GM12878 (cell line): Measurements from ENCODE around the gene PCED1A. TPM values are rescaled to one million over a fixed set of nuclear protein-coding genes. Genes with fewer than 3 reads are reported as not detected.

Experiments
- ATAC-seq: fragments of 200-7000 bp; cut with Tn5 transposase; 3 replicates; pipeline ENCODE4 v1.9.1; 2020; ENCODE audit warnings: mild to moderate bottlenecking, moderate library complexity
- BruUV-seq: library from RNA; stranded (reverse); fragments of 400-500 nt; replicated peaks from 2 replicates; lab custom pipeline; 2021; lab: Mats Ljungman, UMichigan
- CTCF ChIA-PET: fragments of 300-600 bp; sonication (Branson Sonifier 250); formaldehyde crosslinking; extraction: SDS; loops from one replicate; lab custom pipeline; 2021; ENCODE audit warnings: inconsistent platforms; lab: Yijun Ruan, JAX
- POLR2A ChIA-PET: fragments of 350-600 bp; formaldehyde crosslinking; extraction: SDS; loops from one replicate; lab custom pipeline; 2021; ENCODE audit warnings: inconsistent platforms; lab: Charles Lee
- RAD21 ChIA-PET: fragments of 300-600 bp; sonication (Branson Sonifier 250); formaldehyde crosslinking; loops from one replicate; lab custom pipeline; 2023; ENCODE audit warnings: antibody characterized with exemption; ENCODE audit not compliant: unreplicated experiment; lab: Charles Lee
- SMC1A ChIA-PET: fragments of 300-600 bp; sonication (Branson Sonifier 250); formaldehyde crosslinking; loops from one replicate; lab custom pipeline; 2023; ENCODE audit not compliant: unreplicated experiment, uncharacterized antibody; lab: Charles Lee
- DNase-seq: peaks from one replicate; pipeline ENCODE4 v3.0.0-alpha.2; 2011; ENCODE audit warnings: low read depth, low spot score
- FAIRE-seq: peaks from 3 replicates; lab custom pipeline; 2011; peaks lifted over from hg19 to GRCh38; lab: Jason Lieb, UNC
- H2AFZ ChIP-seq: 2 replicates; pipeline ENCODE4 v1.6.0; 2011; ENCODE audit warnings: low read depth, low read length, control low read depth; ENCODE audit not compliant: control insufficient read depth
- H3K27ac ChIP-seq: 2 replicates; pipeline ENCODE4 v1.5.1; 2011; ENCODE audit warnings: control low read depth; ENCODE audit not compliant: control insufficient read depth, insufficient read depth
- H3K27me3 ChIP-seq, 2 experiments: replicated peaks in 1 of 2; 2 replicates each; pipeline versions ENCODE4 v1.6.0 to v1.6.1; 2011; ENCODE audit warnings: low read length in 1 of 2; ENCODE audit not compliant: control insufficient read depth in 2 of 2, insufficient read depth in 2 of 2
- H3K36me3 ChIP-seq, 2 experiments: 2 replicates each; pipeline ENCODE4 v1.5.1; 2011; ENCODE audit warnings: low read length in 1 of 2; ENCODE audit not compliant: control insufficient read depth in 2 of 2, insufficient read depth in 2 of 2
- H3K4me1 ChIP-seq: 2 replicates; pipeline ENCODE4 v1.6.1; 2011; ENCODE audit warnings: mild to moderate bottlenecking, low read length, moderate library complexity, mixed read lengths; ENCODE audit not compliant: control insufficient read depth, insufficient read depth
- H3K4me2 ChIP-seq: 2 replicates; pipeline ENCODE4 v1.6.0; 2011; ENCODE audit warnings: control low read depth; ENCODE audit not compliant: control insufficient read depth, insufficient read depth
- H3K4me3 ChIP-seq: fragments of 200-600 bp; sonication (generic); 2 replicates; pipeline ENCODE4 v1.5.1; 2016
- H3K79me2 ChIP-seq: 2 replicates; pipeline ENCODE4 v1.6.0; 2011; ENCODE audit warnings: low read length; ENCODE audit not compliant: control insufficient read depth, insufficient read depth
- H3K9ac ChIP-seq: 2 replicates; pipeline ENCODE4 v1.8.0; 2011; ENCODE audit warnings: low read length, control low read depth, mixed read lengths; ENCODE audit not compliant: control insufficient read depth, insufficient read depth
- H3K9me3 ChIP-seq: replicated peaks from 3 replicates; pipeline ENCODE4 v1.5.1; 2011; ENCODE audit warnings: mild to moderate bottlenecking, low read length; ENCODE audit not compliant: control insufficient read depth, insufficient read depth
- H4K20me1 ChIP-seq: 2 replicates; pipeline ENCODE4 v1.6.0; 2011; ENCODE audit not compliant: control insufficient read depth, insufficient read depth
- ATF3 ChIP-seq: IDR thresholded peaks from 2 replicates; pipeline ENCODE4 v1.6.1; 2011; ENCODE audit warnings: low read depth, mild to moderate bottlenecking, low read length, moderate library complexity, borderline replicate concordance; ENCODE audit errors: extremely low read depth
- BMI1 ChIP-seq: fragments of 450-650 bp; IDR thresholded peaks from 2 replicates; pipeline ENCODE4 v1.6.1; 2016; ENCODE audit warnings: mild to moderate bottlenecking, moderate library complexity, borderline replicate concordance
- CBX3 ChIP-seq: fragments of 200-600 bp; sonication (generic); IDR thresholded peaks from 2 replicates; pipeline ENCODE4 v1.6.1; 2016; ENCODE audit warnings: low read depth, borderline replicate concordance
- EP300 ChIP-seq, 2 experiments: fragments of 150-350 bp in 1 of 2; IDR thresholded peaks; 2 replicates each; pipeline ENCODE4 v1.6.1; 2011 to 2012; ENCODE audit warnings: low read depth in 2 of 2, low read length in 2 of 2, borderline replicate concordance in 1 of 2, improper control_type of control experiment in 1 of 2, inconsistent platforms in 1 of 2; ENCODE audit not compliant: control insufficient read depth in 1 of 2
- JUND ChIP-seq: IDR thresholded peaks from 2 replicates; pipeline ENCODE4 v1.6.1; 2012; ENCODE audit warnings: low read depth, mild to moderate bottlenecking, low read length, improper control_type of control experiment, moderate library complexity
- MTA2 ChIP-seq: fragments of 450-650 bp; IDR thresholded peaks from 2 replicates; pipeline ENCODE4 v1.6.1; 2016; ENCODE audit warnings: low read depth, mild to moderate bottlenecking, moderate library complexity
- MTA3 ChIP-seq: IDR thresholded peaks from 2 replicates; pipeline ENCODE4 v1.6.1; 2012; ENCODE audit warnings: low read length, inconsistent platforms, borderline replicate concordance
- NR2C1 ChIP-seq: fragments of 450-650 bp; IDR thresholded peaks from 2 replicates; pipeline ENCODE4 v1.6.1; 2017; ENCODE audit warnings: antibody characterized with exemption, mild to moderate bottlenecking, moderate library complexity
- NR2C2 ChIP-seq: IDR thresholded peaks from 2 replicates; pipeline ENCODE4 v1.6.1; 2011; ENCODE audit warnings: borderline replicate concordance, low read depth; ENCODE audit not compliant: control insufficient read depth, insufficient read length
- POLR2AphosphoS5 ChIP-seq: IDR thresholded peaks from 2 replicates; pipeline ENCODE4 v1.6.1; 2011; ENCODE audit warnings: mild to moderate bottlenecking, low read length, inconsistent platforms
- SMAD5 ChIP-seq: IDR thresholded peaks from 2 replicates; pipeline ENCODE4 v1.6.1; 2016; ENCODE audit warnings: antibody characterized with exemption, low read depth
- SUPT20H ChIP-seq: IDR thresholded peaks from 2 replicates; pipeline ENCODE4 v1.6.1; 2011; ENCODE audit warnings: low read depth, mild to moderate bottlenecking, low read length, moderate library complexity, borderline replicate concordance; ENCODE audit not compliant: control insufficient read depth
- ZNF24 ChIP-seq: fragments of 450-650 bp; IDR thresholded peaks from 2 replicates; pipeline ENCODE4 v1.6.1; 2017; ENCODE audit warnings: antibody characterized with exemption, mild to moderate bottlenecking
- WGBS: methylation state at CpG from one replicate; pipeline ENCODE4 v1.1.6; 2016; ENCODE audit warnings: low lambda C conversion rate; ENCODE audit not compliant: insufficient replicate concordance, insufficient coverage; ENCODE audit errors: missing lambda C conversion rate; 5-methylcytosine and 5-hydroxymethylcytosine counted together
- in situ Hi-C: fragments of 300-500 bp; cut with MboI; formaldehyde crosslinking; loops from 9 replicates; pipeline ENCODE4 v1.14.3; 2018; ENCODE audit warnings: mixed read lengths
- intact Hi-C: fragments of 100-400 bp; cut with micrococcal nuclease; formaldehyde crosslinking; loops from one replicate; pipeline ENCODE4 v1.14.2; 2022; ENCODE audit not compliant: unreplicated experiment
- polyA plus RNA-seq, 11 experiments: library from polyadenylated mRNA; depleted of rRNA in 4 of 11; unstranded in 6 of 11; stranded (reverse) in 5 of 11; fragments of >200 nt; fragmentation: Nextera tagmentation in 4 of 11; fragmentation: Illumina TruSeq in 1 of 11; extraction: Ambion mirVana in 4 of 11; extraction: Trizol in 1 of 11; gene quantifications; 1 replicate in 1 of 11; 2 replicates in 10 of 11; pipeline versions ENCODE4 v1.2.1 to v1.2.3, GENCODE V29; 2011 to 2016; ENCODE audit warnings: inconsistent platforms in 2 of 11, missing spikeins in 2 of 11, low read depth in 1 of 11
- total RNA-seq, 4 experiments: library from RNA; depleted of rRNA in 3 of 4; stranded (reverse); fragments of >200 nt in 3 of 4; fragmentation: Illumina TruSeq in 1 of 4; extraction: Trizol in 1 of 4; gene quantifications; 2 replicates each; pipeline versions ENCODE4 v1.2.1 to v1.2.3, GENCODE V29; 2013 to 2021
- TF ChIP-seq, protein P1 (sequence below): IDR thresholded peaks from 2 replicates; pipeline ENCODE4 v1.6.1; 2012; ENCODE audit warnings: mild to moderate bottlenecking, low read depth, low read length
- TF ChIP-seq, protein P2 (sequence below): fragments of 450-650 bp; IDR thresholded peaks from 2 replicates; pipeline ENCODE4 v1.6.1; 2017; ENCODE audit warnings: mild to moderate bottlenecking, moderate library complexity

The PCED1A gene
- total and polyA plus RNA-seq, 10 of the 15 experiments (the other 5 are each of a cell fraction or from before 2014, with no cell fraction given): 4.5 to 30.9 (median 12.0) TPM

DNA sequence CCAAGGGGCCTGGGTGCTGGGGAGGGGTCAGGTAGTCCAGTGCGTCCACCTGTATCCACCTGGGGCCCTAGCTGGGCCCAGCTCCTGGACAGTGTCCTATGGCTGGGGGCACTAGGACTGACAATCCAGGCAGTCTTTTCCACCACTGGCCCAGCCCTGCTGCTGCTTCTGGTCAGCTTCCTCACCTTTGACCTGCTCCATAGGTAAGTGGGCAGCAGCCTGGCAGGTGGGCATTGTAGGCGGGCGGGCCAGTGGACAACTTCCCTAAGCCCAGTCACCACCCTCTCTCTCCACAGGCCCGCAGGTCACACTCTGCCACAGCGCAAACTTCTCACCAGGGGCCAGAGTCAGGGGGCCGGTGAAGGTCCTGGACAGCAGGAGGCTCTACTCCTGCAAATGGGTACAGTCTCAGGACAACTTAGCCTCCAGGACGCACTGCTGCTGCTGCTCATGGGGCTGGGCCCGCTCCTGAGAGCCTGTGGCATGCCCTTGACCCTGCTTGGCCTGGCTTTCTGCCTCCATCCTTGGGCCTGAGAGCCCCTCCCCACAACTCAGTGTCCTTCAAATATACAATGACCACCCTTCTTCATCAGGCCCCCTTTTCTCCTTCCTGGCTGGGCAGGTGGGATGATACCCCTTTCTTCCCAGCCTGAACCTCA, 25.1 kb downstream of the PCED1A start (continued):
- TF ChIP-seq NR2C1 (no peak), MTA2 (no peak), ATF3 (no peak), MTA3 (no peak), SMAD5 (no peak), BMI1 (no peak)

DNA sequence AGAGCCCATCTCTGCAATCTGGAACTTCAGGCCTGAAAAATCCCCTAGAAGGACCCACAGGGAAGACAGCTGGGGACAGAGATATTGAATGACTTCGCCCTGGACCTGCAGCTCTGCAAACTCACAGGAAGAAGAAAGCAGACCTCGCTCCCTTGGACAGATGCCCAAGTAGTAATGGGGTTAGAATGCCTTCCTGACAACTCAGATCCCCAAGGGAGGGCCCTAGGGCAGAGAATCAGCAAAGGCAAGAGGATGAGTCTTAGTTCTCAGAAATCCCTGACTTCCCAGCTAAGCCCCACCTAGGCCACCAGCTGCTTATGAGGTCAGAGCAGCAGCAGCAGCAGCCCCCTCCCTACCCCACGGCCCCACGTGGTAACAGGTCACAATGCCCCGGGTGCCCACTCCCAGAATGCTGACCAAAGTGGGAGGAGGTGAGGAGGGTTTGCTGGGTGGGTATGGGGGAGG, 25.8 kb downstream of the PCED1A start, which contains the start of gene C20orf141:
Gene C20orf141, plus strand, starts transcription at position 401 of the 465 bp plus-strand sequence. CDS start 198 bp downstream, outside the sequence.
- H3K27me3 ChIP-seq: no peaks in the 10 kb centered on the region; a peak in 1 of 4 replicates
- no peak within 1 kb of the TSS for H3K4me2 ChIP-seq
- no peak for FAIRE-seq
- TF ChIP-seq NR2C2: no peak
- TF ChIP-seq ZNF24: no peak
- no peak for TF ChIP-seq EP300 (IDR thresholded peaks at IDR 0.05; ENCODE audit: borderline replicate concordance in 1 of 2, control insufficient read depth in 1 of 2, low read depth in 2 of 2, low read length in 2 of 2)
- TF ChIP-seq POLR2AphosphoS5: no peak
- TF ChIP-seq, protein P1, sequence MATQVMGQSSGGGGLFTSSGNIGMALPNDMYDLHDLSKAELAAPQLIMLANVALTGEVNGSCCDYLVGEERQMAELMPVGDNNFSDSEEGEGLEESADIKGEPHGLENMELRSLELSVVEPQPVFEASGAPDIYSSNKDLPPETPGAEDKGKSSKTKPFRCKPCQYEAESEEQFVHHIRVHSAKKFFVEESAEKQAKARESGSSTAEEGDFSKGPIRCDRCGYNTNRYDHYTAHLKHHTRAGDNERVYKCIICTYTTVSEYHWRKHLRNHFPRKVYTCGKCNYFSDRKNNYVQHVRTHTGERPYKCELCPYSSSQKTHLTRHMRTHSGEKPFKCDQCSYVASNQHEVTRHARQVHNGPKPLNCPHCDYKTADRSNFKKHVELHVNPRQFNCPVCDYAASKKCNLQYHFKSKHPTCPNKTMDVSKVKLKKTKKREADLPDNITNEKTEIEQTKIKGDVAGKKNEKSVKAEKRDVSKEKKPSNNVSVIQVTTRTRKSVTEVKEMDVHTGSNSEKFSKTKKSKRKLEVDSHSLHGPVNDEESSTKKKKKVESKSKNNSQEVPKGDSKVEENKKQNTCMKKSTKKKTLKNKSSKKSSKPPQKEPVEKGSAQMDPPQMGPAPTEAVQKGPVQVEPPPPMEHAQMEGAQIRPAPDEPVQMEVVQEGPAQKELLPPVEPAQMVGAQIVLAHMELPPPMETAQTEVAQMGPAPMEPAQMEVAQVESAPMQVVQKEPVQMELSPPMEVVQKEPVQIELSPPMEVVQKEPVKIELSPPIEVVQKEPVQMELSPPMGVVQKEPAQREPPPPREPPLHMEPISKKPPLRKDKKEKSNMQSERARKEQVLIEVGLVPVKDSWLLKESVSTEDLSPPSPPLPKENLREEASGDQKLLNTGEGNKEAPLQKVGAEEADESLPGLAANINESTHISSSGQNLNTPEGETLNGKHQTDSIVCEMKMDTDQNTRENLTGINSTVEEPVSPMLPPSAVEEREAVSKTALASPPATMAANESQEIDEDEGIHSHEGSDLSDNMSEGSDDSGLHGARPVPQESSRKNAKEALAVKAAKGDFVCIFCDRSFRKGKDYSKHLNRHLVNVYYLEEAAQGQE: no peak
- no peak for TF ChIP-seq SUPT20H
- TF ChIP-seq, protein P2, sequence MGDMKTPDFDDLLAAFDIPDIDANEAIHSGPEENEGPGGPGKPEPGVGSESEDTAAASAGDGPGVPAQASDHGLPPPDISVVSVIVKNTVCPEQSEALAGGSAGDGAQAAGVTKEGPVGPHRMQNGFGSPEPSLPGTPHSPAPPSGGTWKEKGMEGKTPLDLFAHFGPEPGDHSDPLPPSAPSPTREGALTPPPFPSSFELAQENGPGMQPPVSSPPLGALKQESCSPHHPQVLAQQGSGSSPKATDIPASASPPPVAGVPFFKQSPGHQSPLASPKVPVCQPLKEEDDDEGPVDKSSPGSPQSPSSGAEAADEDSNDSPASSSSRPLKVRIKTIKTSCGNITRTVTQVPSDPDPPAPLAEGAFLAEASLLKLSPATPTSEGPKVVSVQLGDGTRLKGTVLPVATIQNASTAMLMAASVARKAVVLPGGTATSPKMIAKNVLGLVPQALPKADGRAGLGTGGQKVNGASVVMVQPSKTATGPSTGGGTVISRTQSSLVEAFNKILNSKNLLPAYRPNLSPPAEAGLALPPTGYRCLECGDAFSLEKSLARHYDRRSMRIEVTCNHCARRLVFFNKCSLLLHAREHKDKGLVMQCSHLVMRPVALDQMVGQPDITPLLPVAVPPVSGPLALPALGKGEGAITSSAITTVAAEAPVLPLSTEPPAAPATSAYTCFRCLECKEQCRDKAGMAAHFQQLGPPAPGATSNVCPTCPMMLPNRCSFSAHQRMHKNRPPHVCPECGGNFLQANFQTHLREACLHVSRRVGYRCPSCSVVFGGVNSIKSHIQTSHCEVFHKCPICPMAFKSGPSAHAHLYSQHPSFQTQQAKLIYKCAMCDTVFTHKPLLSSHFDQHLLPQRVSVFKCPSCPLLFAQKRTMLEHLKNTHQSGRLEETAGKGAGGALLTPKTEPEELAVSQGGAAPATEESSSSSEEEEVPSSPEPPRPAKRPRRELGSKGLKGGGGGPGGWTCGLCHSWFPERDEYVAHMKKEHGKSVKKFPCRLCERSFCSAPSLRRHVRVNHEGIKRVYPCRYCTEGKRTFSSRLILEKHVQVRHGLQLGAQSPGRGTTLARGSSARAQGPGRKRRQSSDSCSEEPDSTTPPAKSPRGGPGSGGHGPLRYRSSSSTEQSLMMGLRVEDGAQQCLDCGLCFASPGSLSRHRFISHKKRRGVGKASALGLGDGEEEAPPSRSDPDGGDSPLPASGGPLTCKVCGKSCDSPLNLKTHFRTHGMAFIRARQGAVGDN: no peak
- TF ChIP-seq JUND: no peak
- no peak for TF ChIP-seq CBX3

More for the DNA sequence above, 25.8 kb downstream of the PCED1A start, which contains the start of gene C20orf141:
- Histone ChIP-seq H3K27ac (no peak within 1 kb of the TSS), H3K4me1 (no peaks in the 10 kb centered on the region), H2AFZ (no peak within 1 kb of the TSS), H3K9me3 (no peaks in the 10 kb centered on the region; the same call in 2 of the 3 replicates), H3K4me3 (no peak within 1 kb of the TSS), H3K36me3 (no peaks in the 10 kb centered on the region), H3K9ac (no peak within 1 kb of the TSS), H3K79me2 (no peaks in the 10 kb centered on the region), H4K20me1 (no peaks in the 10 kb centered on the region)
- ATAC-seq: no peak
- RAD21 ChIA-PET: no interaction called here
- SMC1A ChIA-PET: no interaction called here
- no TSS peak for BruUV-seq
- WGBS: 2% methylated on average over 5 of the region's 5 CpGs
- in situ Hi-C loops: no loop called here
- POLR2A ChIA-PET: no interaction called here
- CTCF ChIA-PET: no interaction called here
- DNase-seq: no peak
- intact Hi-C loops: no loop called here
